A549 (cell line): Measurements from ENCODE around the gene XKR7.

Source experiments
- CBX2 ChIP-seq: fragments of 200-600 bp; sonication (generic); IDR thresholded peaks from 2 replicates; pipeline ENCODE4 v1.6.1; 2016; ENCODE audit warnings: low read depth, mild to moderate bottlenecking, borderline replicate concordance
- EP300 ChIP-seq, 2 experiments: fragments of >200 bp; sonication (Bioruptor Twin); formaldehyde crosslinking; IDR thresholded peaks; 2 replicates in 1 of 2; 3 replicates in 1 of 2; pipeline ENCODE4 v1.6.1; 2016 to 2017
- JUNB ChIP-seq: fragments of >200 bp; sonication (Bioruptor Twin); formaldehyde crosslinking; IDR thresholded peaks from 2 replicates; pipeline ENCODE4 v1.6.1; 2016
- KDM1A ChIP-seq: fragments of 200-600 bp; sonication (generic); IDR thresholded peaks from 2 replicates; pipeline ENCODE4 v1.6.1; 2016; ENCODE audit warnings: low read depth, mild to moderate bottlenecking
- POLR2A ChIP-seq: IDR thresholded peaks from 2 replicates; pipeline ENCODE4 v1.6.1; 2012; ENCODE audit warnings: mild to moderate bottlenecking, low read length
- SMC3 ChIP-seq: fragments of >200 bp; sonication (Bioruptor Twin); formaldehyde crosslinking; IDR thresholded peaks from 3 replicates; pipeline ENCODE4 v1.6.1; 2018; ENCODE audit warnings: inconsistent platforms
- SREBF2 ChIP-seq: fragments of 450-650 bp; IDR thresholded peaks from 2 replicates; pipeline ENCODE4 v1.6.1; 2014; ENCODE audit warnings: mild to moderate bottlenecking, moderate library complexity
- TFCP2L1 ChIP-seq: fragments of 250-450 bp; sonication (Bioruptor Pico); IDR thresholded peaks from 2 replicates; pipeline ENCODE4 v1.5.0; 2021; ENCODE audit warnings: mild to moderate bottlenecking
- TF ChIP-seq, protein P1 (sequence below): fragments of >200 bp; sonication (Bioruptor Twin); formaldehyde crosslinking; IDR thresholded peaks from 3 replicates; pipeline ENCODE4 v1.5.1; 2016
- TF ChIP-seq, protein P2 (sequence below): fragments of 250-450 bp; sonication (Bioruptor Pico); IDR thresholded peaks from 2 replicates; pipeline ENCODE4 v1.5.0; 2020; ENCODE audit warnings: low read depth, mild to moderate bottlenecking, moderate library complexity
- TF ChIP-seq, protein P3 (sequence below): fragments of 450-650 bp; IDR thresholded peaks from 2 replicates; pipeline ENCODE4 v1.6.1; 2014; ENCODE audit warnings: antibody characterized with exemption
- TF ChIP-seq, protein P4 (sequence below): IDR thresholded peaks from 2 replicates; pipeline ENCODE4 v1.6.1; 2012

DNA sequence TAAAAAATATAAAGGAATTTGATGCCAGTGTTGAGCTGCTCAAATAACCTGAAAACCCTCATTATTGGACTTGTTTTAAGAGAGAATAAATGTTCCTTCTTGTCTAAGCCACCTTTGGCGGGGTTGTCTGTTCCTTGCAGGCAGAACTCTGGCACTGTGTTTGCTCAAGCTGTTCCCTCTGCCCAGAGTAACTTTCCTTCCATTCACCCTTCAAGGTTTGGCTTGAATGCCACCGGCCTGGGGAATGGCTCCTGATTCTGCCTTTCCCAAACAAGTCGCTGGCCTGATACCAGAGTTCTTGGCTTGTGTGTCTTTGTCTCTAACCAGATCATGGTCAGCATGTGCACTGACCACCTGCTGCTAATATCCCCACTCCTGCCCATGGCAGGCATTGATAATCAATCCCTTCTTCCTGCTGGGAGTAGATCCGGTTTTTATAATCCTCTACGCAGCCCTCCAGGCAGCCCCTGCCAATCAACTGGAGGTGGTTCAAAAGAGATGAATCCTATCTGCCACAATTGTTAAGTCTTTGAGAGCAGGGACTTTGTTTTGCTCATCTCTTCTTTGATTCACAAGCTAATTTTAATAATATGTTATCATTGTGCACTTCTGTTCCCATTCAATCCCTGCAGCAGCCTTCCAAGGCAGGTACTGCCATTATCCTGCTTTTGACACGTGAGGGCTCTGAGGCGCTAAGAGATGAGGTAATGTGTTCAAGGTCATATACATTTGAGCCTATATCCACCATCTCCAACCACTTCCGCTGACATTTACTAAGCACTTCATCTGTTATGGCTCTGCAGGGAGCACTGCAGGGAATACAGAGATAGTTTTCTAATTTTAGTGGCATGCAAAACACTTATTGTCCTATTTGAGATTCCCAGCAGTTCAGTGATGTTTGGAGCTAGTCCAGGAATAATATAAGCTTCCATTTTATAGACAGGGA is 39.2 kb downstream of the XKR7 start:
- TF ChIP-seq POLR2A = no peak
- TF ChIP-seq, protein P1, sequence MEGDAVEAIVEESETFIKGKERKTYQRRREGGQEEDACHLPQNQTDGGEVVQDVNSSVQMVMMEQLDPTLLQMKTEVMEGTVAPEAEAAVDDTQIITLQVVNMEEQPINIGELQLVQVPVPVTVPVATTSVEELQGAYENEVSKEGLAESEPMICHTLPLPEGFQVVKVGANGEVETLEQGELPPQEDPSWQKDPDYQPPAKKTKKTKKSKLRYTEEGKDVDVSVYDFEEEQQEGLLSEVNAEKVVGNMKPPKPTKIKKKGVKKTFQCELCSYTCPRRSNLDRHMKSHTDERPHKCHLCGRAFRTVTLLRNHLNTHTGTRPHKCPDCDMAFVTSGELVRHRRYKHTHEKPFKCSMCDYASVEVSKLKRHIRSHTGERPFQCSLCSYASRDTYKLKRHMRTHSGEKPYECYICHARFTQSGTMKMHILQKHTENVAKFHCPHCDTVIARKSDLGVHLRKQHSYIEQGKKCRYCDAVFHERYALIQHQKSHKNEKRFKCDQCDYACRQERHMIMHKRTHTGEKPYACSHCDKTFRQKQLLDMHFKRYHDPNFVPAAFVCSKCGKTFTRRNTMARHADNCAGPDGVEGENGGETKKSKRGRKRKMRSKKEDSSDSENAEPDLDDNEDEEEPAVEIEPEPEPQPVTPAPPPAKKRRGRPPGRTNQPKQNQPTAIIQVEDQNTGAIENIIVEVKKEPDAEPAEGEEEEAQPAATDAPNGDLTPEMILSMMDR = no peak
- TF ChIP-seq EP300 (IDR thresholded peaks at IDR 0.05) = no peak
- no peak for TF ChIP-seq JUNB
- TF ChIP-seq, protein P2, sequence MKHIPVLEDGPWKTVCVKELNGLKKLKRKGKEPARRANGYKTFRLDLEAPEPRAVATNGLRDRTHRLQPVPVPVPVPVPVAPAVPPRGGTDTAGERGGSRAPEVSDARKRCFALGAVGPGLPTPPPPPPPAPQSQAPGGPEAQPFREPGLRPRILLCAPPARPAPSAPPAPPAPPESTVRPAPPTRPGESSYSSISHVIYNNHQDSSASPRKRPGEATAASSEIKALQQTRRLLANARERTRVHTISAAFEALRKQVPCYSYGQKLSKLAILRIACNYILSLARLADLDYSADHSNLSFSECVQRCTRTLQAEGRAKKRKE (CRISPR knock-in tag) = no peak
- TF ChIP-seq TFCP2L1 (CRISPR knock-in tag) = no peak
- TF ChIP-seq, protein P3, sequence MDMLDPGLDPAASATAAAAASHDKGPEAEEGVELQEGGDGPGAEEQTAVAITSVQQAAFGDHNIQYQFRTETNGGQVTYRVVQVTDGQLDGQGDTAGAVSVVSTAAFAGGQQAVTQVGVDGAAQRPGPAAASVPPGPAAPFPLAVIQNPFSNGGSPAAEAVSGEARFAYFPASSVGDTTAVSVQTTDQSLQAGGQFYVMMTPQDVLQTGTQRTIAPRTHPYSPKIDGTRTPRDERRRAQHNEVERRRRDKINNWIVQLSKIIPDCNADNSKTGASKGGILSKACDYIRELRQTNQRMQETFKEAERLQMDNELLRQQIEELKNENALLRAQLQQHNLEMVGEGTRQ = no peak
- TF ChIP-seq SMC3 = no peak
- TF ChIP-seq, protein P4, sequence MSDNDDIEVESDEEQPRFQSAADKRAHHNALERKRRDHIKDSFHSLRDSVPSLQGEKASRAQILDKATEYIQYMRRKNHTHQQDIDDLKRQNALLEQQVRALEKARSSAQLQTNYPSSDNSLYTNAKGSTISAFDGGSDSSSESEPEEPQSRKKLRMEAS = no peak
- no peak for TF ChIP-seq KDM1A
- no peak for TF ChIP-seq SREBF2
- no peak for TF ChIP-seq CBX2
